ENCODE data around the gene CCDC136. TPM values are rescaled to one million over a fixed set of nuclear protein-coding genes. Genes with fewer than 3 reads are reported as not detected.

Gene CCDC136
- total RNA-seq, 1 experiment from 2014 or later: 31.1 TPM

DNA sequence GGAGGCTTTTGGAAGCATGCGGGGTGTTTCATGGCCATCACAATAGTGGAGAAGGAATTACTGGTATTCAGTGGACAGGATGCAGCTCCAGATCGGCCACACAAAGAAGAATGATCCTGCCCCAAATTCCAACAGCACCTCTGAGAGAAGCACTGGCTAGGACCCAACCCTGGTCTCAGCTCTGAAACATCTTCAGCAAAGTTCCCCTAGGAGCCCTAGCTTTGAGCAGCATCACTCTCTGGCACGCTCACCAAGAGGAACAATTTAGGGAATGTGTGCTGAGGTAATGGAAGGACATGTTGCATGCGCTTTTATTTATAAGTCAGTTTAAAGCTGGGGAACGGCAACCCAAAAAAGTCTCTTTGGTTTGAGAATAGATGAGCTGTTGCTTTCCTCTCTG, 10.6 kb upstream of the CCDC136 start:
- Histone ChIP-seq H3K79me2 (ENCODE audit: insufficient read depth, low read length) (no peaks in the 10 kb centered on the region), H3K23ac (ENCODE audit: insufficient read length, low read depth, low read length) (no peak overlapping the region), H2AK5ac (ENCODE audit: insufficient read length, low read length) (no peak overlapping the region), H2BK20ac (ENCODE audit: low read depth, low read length, poor library complexity, severe bottlenecking) (no peak overlapping the region), H2BK15ac (ENCODE audit: low read depth, low read length) (no peak overlapping the region), H3T11ph (ENCODE audit: low read length) (no peak overlapping the region), H3K14ac (ENCODE audit: insufficient read depth, low read length) (no peak overlapping the region), H2BK120ac (ENCODE audit: low read depth, low read length, poor library complexity, severe bottlenecking) (no peak overlapping the region), H3K18ac (ENCODE audit: insufficient read length, low read depth, low read length) (no peak overlapping the region), H4K20me1 (ENCODE audit: control insufficient read depth, insufficient read depth, insufficient read length) (no peaks in the 10 kb centered on the region), H3K9me3 (ENCODE audit: control insufficient read depth, low read depth, low read length) (no peaks in the 10 kb centered on the region), H3K4ac (ENCODE audit: low read depth, low read length) (no peak overlapping the region), H2AFZ (ENCODE audit: low read length) (no peak overlapping the region), H3K23me2 (ENCODE audit: insufficient read length, low read depth, low read length, poor library complexity, severe bottlenecking) (peaks cover 6% of the 10 kb centered on the region), H3K27ac (ENCODE audit: insufficient read length, low read depth, low read length) (no peak overlapping the region), H4K8ac (replicated peaks; ENCODE audit: insufficient read length, low read depth, low read length) (no peak overlapping the region), H3K9ac (ENCODE audit: extremely low read depth, insufficient read length, low read length) (no peak overlapping the region), H4K5ac (ENCODE audit: insufficient read length, low read depth, low read length) (no peak overlapping the region), H2BK12ac (ENCODE audit: insufficient read length, low read depth, low read length) (no peak overlapping the region), H3K79me1 (ENCODE audit: insufficient read depth, low read depth, low read length, poor library complexity, severe bottlenecking) (no peaks in the 10 kb centered on the region), H4K91ac (ENCODE audit: insufficient read length, low read depth, low read length) (no peak overlapping the region), H3K4me2 (ENCODE audit: insufficient read depth, insufficient read length, low read length) (no peak overlapping the region), H3K4me1 (ENCODE audit: insufficient read depth, low read length) (0 out of 2 replicates have a peak, but pooled peaks cover 5% of the 10 kb centered on the region), H2BK5ac (ENCODE audit: insufficient read length, low read length) (no peak overlapping the region), H3K27me3 (ENCODE audit: insufficient read depth, low read length) (no peaks in the 10 kb centered on the region), H3K56ac (ENCODE audit: insufficient read length, low read depth, low read length) (no peak overlapping the region)
- Mint-ChIP-seq H3K27ac (no peak overlapping the region), H3K4me1 (peaks cover 12 to 20% of the 10 kb centered on the region in 2 experiments), H3K4me3 (no peak overlapping the region), H3K36me3 (ENCODE audit: insufficient read depth in 1 of 3, low read depth in 3 of 3) (peaks cover 0 to 5% (median 2%) of the 10 kb centered on the region in 3 experiments; a peak in 1 of 7 replicates), H3K27me3 (ENCODE audit: low read depth) (peaks cover 15% of the 10 kb centered on the region), H3K9me3 (peaks cover 13 to 14% of the 10 kb centered on the region in 2 experiments)
- no peak for DNase-seq
- TF ChIP-seq, protein P1, sequence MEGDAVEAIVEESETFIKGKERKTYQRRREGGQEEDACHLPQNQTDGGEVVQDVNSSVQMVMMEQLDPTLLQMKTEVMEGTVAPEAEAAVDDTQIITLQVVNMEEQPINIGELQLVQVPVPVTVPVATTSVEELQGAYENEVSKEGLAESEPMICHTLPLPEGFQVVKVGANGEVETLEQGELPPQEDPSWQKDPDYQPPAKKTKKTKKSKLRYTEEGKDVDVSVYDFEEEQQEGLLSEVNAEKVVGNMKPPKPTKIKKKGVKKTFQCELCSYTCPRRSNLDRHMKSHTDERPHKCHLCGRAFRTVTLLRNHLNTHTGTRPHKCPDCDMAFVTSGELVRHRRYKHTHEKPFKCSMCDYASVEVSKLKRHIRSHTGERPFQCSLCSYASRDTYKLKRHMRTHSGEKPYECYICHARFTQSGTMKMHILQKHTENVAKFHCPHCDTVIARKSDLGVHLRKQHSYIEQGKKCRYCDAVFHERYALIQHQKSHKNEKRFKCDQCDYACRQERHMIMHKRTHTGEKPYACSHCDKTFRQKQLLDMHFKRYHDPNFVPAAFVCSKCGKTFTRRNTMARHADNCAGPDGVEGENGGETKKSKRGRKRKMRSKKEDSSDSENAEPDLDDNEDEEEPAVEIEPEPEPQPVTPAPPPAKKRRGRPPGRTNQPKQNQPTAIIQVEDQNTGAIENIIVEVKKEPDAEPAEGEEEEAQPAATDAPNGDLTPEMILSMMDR (conservative IDR thresholded peaks at IDR 0.05): no peak
- WGBS (ENCODE audit: extremely low coverage, insufficient read length, low lambda C conversion rate): no CpG with 5 or more reads among the region's 5 CpGs
